ENCODE data around the gene ABL1. TPM values are rescaled to one million over a fixed set of nuclear protein-coding genes. Genes with fewer than 3 reads are reported as not detected.
"Not testable (repeated sequence)": the region's sequence is repeated elsewhere in the genome, so short reads cannot be mapped to it uniquely, and the experiment has no call there.

The ABL1 gene
- total RNA-seq, 2 experiments from 2014 or later: 33.5 to 37.3 TPM

DNA sequence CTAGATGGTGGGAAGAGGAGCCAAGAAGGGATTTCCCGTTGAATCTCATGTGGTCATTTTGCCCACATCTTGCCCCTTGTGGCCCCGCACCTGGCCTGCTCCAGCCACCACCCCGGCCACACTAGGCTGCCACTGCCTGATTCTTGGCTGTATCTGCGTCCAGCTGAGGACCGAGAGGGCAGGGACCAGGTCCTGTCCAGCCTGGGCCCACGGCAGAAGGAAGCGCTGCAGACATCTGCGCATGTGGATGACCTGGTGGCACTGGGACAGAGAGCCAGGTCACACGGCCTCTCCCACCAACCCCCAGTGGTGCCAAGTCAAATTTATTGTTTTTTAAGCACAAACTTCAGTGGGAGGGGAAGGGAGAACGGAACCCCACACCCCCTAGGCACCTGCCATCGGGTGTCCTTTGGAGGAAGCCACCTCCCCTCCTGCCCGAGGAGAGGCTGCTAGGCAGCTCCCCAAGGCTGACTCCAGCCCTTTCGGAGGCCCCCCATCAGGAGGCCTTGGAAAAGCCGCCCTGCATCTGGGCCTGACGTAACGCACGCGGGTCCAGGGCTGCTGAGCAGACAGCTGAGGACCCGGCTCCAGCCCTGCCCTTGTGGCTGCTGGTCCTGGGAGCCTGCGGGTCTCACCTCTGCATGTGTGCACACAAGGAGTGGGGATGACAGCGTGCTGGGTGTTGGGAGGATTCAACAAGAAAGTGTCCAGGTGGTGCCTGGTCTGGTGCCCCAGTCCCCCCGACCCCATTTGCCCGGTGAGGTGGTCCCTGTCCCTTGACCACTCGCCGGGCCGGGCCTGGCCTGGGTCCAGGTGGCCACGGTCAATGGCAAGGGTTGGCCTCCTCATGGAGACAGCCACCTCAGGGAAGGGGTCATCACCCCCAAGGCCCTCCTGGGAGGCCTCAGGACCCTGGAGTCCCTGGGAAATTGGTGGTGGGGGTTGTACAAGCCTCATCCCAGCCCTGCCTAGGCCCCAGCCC, 67.4 kb downstream of the ABL1 start:
- H3K9me3 Mint-ChIP-seq: no peaks in the 10 kb centered on the region
- POLR2A ChIA-PET: no interaction called here
- no peak for DNase-seq

DNA sequence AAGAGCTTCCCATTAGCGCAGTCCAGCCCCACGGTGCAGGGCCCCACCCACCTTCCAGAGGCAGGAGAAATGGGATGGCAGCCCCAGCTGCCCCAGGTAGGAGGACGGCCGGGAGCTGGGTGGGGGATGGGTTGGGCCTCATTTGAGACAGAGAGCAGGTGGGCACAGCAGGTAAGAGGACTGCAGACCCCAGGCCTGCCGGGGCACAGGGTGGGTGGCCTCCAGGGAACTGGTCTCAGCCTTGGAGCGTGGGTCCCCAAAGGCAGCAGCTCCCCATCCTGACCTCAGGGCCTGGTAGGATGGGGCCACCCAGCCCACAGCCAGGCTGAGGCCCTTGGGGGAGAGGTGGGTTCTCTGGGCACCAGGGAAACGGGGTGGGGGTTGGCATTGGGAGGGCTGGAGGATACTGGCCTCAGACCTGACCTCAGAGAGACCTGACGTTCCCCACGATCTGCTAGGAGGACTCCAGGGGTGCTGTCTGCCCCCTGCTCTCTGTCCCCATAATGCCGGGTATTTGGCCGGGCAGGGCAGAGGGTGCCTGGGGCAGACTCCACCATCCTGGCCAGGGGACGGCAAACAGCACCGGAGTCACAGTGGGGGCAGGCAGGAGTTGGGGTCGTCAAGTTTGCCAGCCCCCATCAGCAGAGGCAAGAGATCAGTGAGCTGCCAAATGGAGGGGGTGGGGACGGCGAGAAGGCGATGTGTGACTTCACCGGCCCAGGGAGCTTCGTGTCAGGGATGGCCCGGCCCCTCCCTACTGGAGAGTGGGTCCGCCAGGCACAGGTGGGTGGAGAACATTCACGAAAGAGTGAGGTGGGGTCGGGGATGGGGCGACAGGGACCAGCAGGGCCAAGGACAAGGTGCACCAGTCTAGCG, 68.4 kb downstream of the ABL1 start:
- no peaks in the 10 kb centered on the region for H3K9me3 Mint-ChIP-seq
- peaks cover 3% of the 10 kb centered on the region for H3K27me3 Mint-ChIP-seq
- ChIA-PET CTCF (interaction anchor here (0.5 kb wide), 1 partner anchor 132 kb away, joined by 4 read pairs; no protein-coding TSS in a partner anchor), POLR2A (no interaction called here)
- no peak for DNase-seq
- H3K27ac Mint-ChIP-seq: no peak overlapping the region
- no peaks in the 10 kb centered on the region for H3K36me3 Mint-ChIP-seq (ENCODE audit: low read depth)
- no peak overlapping the region for H3K4me3 Mint-ChIP-seq
- no peaks in the 10 kb centered on the region for H3K4me1 Mint-ChIP-seq

More for the DNA sequence above, 67.4 kb downstream of the ABL1 start:
- no peaks in the 10 kb centered on the region for H3K4me1 Mint-ChIP-seq
- no peaks in the 10 kb centered on the region for H3K36me3 Mint-ChIP-seq (ENCODE audit: low read depth)
- CTCF ChIA-PET: no interaction called here
- H3K27me3 Mint-ChIP-seq: no peaks in the 10 kb centered on the region
- no peak overlapping the region for H3K27ac Mint-ChIP-seq
- H3K4me3 Mint-ChIP-seq: no peak overlapping the region

DNA sequence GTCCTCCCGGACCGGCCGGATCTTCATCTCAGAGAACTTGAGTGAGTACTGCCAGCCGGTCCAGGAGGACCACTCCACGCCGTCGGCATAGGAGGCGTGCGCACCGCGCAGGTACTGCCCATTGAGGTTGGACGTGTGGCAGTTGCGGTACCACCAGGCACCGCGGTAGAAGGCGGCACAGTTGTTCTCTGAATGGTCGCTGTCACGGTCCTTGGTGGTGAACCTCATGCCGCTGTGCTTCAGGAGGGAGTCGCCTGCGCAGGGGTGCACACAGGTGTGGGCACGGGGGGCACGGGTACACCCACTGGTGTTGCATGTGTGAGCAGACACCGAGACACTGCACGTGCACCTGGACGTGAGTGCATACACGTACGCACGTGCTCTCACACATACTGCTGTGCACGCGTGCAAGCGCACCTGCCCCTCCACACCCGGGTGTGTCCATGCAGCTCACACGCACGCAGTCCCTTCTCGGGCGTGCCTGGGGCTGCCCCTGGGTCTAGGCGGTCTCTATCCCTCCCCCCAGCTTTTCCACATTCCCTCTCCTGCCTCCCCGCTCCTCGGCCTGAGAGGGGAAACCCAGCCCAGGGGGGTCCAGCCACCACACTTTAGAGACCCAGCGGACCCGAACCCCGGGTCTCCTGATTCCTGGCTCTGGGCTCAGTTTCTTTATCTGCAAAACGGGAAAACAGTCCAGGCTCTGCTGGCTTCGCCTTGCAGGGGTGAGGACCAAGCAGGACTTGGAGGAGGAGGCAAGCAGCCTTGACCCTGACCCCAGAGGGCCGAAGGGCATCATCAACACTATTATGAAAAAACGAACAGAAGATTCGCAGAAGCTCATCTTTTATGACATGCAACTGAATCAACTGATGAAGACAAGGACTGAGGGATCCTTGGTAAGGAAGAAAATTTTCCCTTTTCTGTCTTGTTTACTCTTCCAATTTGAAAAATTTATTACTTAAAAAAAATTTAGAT, 69.3 kb downstream of the ABL1 start:
- Mint-ChIP-seq H3K36me3 (ENCODE audit: low read depth) (no peaks in the 10 kb centered on the region), H3K4me3 (no peak overlapping the region), H3K27me3 (peaks cover 3% of the 10 kb centered on the region), H3K4me1 (no peaks in the 10 kb centered on the region), H3K9me3 (no peaks in the 10 kb centered on the region), H3K27ac (no peak overlapping the region)
- CTCF ChIA-PET: interaction anchor here (0.5 kb wide), 1 partner anchor 133 kb away, joined by 4 read pairs; no protein-coding TSS in a partner anchor
- DNase-seq: no peak
- POLR2A ChIA-PET: no interaction called here

DNA sequence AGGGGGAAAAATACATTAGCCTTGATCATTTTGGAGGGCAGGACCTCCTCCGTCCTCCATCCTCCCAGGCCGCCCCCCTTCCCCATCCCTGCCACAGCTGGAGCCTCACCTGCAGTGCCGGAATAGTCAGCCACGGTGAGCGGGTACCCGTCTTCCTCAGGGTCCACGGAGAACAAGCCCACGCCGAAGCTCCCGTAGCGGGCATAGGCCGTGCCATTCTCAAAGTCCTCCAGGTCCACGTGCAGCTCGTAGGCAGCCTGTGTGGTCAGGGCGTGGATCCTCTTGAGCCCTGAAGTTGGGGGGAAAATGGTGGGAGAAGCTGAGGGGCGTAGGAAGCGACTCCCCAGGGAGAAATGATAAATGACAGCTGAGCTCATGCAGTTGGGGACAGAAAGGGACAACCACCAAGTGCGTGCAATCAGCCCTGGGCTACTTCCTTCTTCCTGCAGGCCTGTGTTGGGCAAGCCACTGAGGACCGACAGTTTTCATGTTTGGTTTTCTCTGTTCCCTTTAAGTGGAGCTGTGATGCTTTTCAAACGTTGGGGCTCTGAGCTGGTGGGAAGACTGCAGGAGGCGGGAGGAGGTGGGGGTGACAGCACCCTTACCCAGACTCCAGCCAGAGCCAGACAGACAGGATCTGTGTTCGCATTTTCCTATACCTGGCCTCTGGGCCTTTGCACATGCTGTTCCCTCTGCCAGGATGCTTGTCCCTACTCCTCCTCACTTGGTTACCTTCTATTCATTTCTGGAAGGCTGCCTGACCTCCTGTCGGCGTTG, 70.3 kb downstream of the ABL1 start:
- no peaks in the 10 kb centered on the region for H3K9me3 Mint-ChIP-seq
- no peak overlapping the region for H3K27ac Mint-ChIP-seq
- H3K27me3 Mint-ChIP-seq: peaks cover 3% of the 10 kb centered on the region

DNA sequence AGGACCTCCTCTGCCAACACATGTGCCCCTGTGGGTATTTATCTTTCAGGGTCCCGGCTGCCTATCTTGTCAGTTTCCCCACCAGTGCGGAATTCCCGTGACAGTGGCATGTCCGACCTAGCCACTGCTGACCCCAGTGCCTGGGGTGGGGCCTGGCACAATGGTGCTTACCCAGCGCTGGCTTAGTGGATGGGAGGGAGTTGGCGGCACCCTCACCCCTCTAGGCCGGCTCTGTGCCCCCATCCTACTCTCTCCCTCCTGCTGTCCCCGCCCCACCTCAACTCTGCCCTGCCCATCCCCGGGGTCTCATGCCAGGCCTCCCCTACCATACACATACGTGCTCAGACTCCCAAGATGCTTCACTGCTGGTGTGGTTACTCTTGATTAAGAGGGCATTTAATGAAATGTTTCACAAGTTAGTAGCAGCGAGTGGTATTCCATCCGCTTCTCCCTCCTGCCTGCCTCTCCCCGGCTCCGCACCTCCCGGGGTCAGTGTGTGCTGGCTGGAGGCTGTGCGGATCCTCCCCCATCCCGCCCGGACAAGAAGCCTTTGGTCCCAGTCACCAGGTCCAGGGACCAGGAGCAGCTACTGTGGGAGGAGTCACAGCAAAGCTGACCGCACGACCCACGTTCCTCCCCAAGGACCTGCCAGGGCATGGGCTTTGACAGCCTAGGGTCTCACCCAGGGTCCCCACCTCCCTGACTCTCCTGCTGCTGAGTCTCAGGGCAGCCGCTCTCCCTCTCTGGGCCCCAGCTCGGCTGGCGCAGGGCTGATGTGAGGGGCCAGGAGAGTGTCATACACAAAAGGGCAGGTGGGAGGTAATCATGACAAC, 71.1 kb downstream of the ABL1 start:
- H3K4me3 Mint-ChIP-seq: no peak overlapping the region
- H3K27ac Mint-ChIP-seq: no peak overlapping the region
- DNase-seq: no peak
- CTCF ChIA-PET: no interaction called here
- H3K4me1 Mint-ChIP-seq: no peaks in the 10 kb centered on the region
- H3K36me3 Mint-ChIP-seq (ENCODE audit: low read depth): no peaks in the 10 kb centered on the region
- no peaks in the 10 kb centered on the region for H3K9me3 Mint-ChIP-seq
- H3K27me3 Mint-ChIP-seq: peaks cover 3% of the 10 kb centered on the region
- POLR2A ChIA-PET: no interaction called here

More for the DNA sequence above, 70.3 kb downstream of the ABL1 start:
- Mint-ChIP-seq H3K36me3 (ENCODE audit: low read depth) (no peaks in the 10 kb centered on the region), H3K4me3 (no peak overlapping the region), H3K4me1 (no peaks in the 10 kb centered on the region)
- DNase-seq: no peak
- POLR2A ChIA-PET: no interaction called here
- CTCF ChIA-PET: no interaction called here

DNA sequence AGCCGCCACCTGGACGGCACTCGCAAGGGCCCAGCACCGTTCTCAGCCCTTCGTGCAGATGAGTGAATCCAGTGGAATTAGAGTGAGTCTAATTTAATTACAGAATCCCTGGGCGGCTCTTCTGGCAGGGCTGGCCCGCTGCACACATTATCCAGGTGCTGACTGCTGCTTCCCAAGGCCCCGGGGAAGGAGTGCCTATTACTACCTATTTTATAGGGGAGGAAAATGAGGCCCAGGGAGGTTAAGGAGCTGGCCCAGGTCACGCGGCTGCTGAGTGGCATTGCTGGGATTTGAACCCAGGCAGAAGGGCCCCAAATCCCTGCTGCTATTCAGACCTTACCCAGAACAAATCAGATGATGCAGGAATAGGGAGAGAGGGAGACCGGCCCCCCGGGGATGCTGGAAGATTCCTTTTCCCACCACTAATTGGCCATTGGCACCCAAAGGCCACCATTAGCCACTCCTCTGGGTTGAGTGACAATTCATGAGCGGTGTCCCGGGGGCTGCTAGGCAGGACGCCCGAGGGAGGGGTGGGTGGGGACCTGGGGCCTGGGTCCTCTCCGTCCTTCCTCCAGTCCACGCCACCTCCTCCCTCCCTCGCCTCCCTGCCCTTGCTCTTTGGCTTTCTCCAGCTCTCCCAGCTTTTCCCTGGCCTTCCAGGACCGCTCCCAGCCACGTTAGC, 71.8 kb downstream of the ABL1 start:
- ChIA-PET CTCF (no interaction called here), POLR2A (no interaction called here)
- Mint-ChIP-seq H3K36me3 (ENCODE audit: low read depth) (no peaks in the 10 kb centered on the region), H3K27ac (no peak overlapping the region), H3K9me3 (no peaks in the 10 kb centered on the region), H3K27me3 (peaks cover 3% of the 10 kb centered on the region), H3K4me1 (no peaks in the 10 kb centered on the region), H3K4me3 (no peak overlapping the region)
- DNase-seq: no peak

DNA sequence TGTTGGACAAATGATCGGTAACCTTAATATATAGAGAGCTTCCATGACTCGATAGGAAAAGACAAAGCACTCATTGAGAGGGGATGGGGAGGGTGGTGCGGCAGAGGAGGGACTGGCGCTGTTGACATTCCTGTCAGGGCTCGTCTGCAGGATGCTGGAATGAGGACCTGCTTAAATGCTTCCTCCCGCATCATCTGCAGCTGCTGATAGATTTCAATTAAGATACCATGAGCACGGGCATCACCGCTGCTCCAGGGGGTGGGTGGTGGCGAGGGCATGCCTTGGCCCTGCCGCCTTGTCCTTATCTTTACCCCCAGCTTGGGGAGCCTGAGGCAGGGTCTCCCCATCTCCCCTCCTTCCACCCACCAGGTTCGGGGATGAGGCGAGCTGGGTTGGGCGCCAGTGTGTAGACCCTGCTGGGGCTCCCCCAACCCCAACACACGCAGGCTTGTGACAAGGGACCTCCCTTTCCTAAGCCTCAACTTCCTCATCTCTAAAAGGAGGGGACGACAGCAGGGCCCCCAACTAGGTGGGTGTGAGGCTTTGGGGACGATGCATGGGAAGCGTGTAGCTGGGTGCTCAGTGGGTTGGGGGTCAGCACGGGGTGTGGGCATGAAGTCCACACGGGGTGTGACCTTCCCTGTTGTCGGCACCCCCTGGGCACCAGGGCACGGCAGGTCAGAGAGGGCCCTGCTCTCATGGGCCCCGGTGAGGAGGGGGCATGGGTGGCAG, 73.3 kb downstream of the ABL1 start:
- no peaks in the 10 kb centered on the region for H3K9me3 Mint-ChIP-seq
- no peaks in the 10 kb centered on the region for H3K4me1 Mint-ChIP-seq
- POLR2A ChIA-PET: no interaction called here
- H3K36me3 Mint-ChIP-seq (ENCODE audit: low read depth): no peaks in the 10 kb centered on the region
- H3K4me3 Mint-ChIP-seq: no peak overlapping the region
- no peak overlapping the region for H3K27ac Mint-ChIP-seq
- H3K27me3 Mint-ChIP-seq: peaks cover 3% of the 10 kb centered on the region
- DNase-seq: no peak
- CTCF ChIA-PET: interaction anchor here (0.9 kb wide), 1 partner anchor 14 kb away, joined by 3 read pairs; no protein-coding TSS in a partner anchor

DNA sequence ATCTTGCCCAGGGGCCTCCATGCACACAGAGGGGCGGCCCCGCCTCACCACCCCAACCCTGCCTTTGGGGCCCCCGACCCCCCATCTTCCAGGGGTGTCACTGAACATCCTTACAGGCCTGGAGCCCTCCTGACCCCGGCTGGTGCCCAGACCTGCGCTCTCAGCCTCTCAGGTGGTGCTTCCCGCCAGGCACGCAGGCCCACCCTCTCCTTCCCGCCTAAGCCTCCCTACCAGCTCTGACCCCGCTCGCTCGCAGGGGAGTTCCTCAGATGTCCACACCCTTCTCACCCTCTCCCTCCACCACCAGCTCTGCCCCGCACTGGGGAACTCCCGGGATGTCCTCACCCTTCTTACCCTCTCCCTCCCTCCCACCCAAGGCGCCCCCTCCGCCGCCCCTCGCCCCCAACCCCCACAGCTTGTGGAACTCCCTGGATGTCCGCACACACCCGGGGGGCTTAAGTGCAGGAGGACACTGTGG, 73.9 kb downstream of the ABL1 start:
- H3K4me3 Mint-ChIP-seq: no peak overlapping the region
- H3K27me3 Mint-ChIP-seq: peaks cover 3% of the 10 kb centered on the region
- ChIA-PET POLR2A (no interaction called here), CTCF (no interaction called here)
- DNase-seq: no peak
- H3K27ac Mint-ChIP-seq: no peak overlapping the region
- no peaks in the 10 kb centered on the region for H3K36me3 Mint-ChIP-seq (ENCODE audit: low read depth)
- H3K9me3 Mint-ChIP-seq: no peaks in the 10 kb centered on the region
- H3K4me1 Mint-ChIP-seq: no peaks in the 10 kb centered on the region

DNA sequence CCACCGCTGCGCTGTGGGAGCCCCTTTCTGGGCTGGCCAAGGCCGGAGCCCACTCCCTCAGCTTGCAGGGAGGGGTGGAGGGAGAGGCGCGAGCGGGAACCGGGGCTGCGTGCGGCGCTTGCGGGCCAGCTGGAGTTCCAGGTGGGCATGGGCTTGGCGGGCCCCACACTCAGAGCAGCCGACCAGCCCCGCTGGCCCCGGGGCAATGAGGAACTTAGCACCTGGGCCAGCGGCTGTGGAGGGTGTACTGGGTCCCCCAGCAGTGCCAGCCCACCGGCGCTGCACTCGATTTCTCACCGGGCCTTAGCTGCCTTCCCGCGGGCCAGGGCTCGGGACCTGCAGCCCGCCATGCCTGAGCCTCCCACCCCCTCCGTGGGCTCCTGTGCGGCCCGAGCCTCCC, 75.0 kb downstream of the ABL1 start:
- H3K27me3 Mint-ChIP-seq; POLR2A ChIA-PET; CTCF ChIA-PET; H3K36me3 Mint-ChIP-seq (ENCODE audit: low read depth); H3K4me3 Mint-ChIP-seq; H3K9me3 Mint-ChIP-seq; H3K27ac Mint-ChIP-seq; H3K4me1 Mint-ChIP-seq; DNase-seq: not testable (repeated sequence)

DNA sequence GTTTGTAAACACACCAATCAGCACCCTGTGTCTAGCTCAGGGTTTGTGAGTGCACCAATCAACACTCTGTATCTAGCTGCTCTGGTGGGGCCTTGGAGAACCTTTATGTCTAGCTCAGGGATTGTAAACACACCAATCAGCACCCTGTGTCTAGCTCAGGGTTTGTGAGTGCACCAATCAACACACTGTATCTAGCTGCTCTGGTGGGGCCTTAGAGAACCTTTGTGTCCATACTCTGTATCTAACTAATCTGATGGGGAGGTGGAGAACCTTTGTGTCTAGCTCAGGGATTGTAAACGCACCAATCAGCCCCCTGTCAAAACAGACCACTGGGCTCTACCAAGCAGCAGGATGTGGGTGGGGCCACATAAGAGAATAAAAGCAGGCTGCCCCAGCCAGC, 75.6 kb downstream of the ABL1 start:
- H3K27me3 Mint-ChIP-seq; POLR2A ChIA-PET; H3K27ac Mint-ChIP-seq; CTCF ChIA-PET; H3K9me3 Mint-ChIP-seq; DNase-seq; H3K4me1 Mint-ChIP-seq; H3K36me3 Mint-ChIP-seq (ENCODE audit: low read depth); H3K4me3 Mint-ChIP-seq: not testable (repeated sequence)

Measured in activated CD4-positive, alpha-beta T cell treated with anti-CD3 and anti-CD28 coated beads, Interleukin-2, amount 10 ng/mL, durations not matched to agents 7 days and 5 days (primary cell).